Neural cell (in vitro differentiated cells): ENCODE measurements around the gene MYO1F. TPM values are rescaled to one million over a fixed set of nuclear protein-coding genes. Genes with fewer than 3 reads are reported as not detected.

ENCODE experiments used
- H2AFZ ChIP-seq: fragments of 200-600, 300-800 bp; sonication (generic), shearing (Covaris generic); 2 replicates; pipeline ENCODE4 v1.6.0; 2014; ENCODE audit warnings: low read depth, mild to moderate bottlenecking, antibody characterized with exemption, low read length, moderate library complexity
- H3F3A ChIP-seq: fragments of 200-600 bp; shearing (Covaris generic); 2 replicates; pipeline ENCODE4 v1.6.1; 2016; ENCODE audit warnings: mild to moderate bottlenecking, moderate library complexity, mixed read lengths, antibody characterized with exemption, low read length; ENCODE audit not compliant: insufficient read depth, poor library complexity, severe bottlenecking
- H3K27ac ChIP-seq: fragments of 200-600, 300-800 bp; sonication (generic), shearing (Covaris generic); 2 replicates; pipeline ENCODE4 v1.5.1; 2014; ENCODE audit warnings: mild to moderate bottlenecking, low read length, moderate library complexity
- H3K27me3 ChIP-seq: fragments of 300-800, 200-600 bp; sonication (generic), shearing (Covaris generic); 2 replicates; pipeline ENCODE4 v1.6.0; 2014; ENCODE audit warnings: mild to moderate bottlenecking, low read depth, low read length, moderate library complexity; ENCODE audit not compliant: insufficient read depth
- H3K36me3 ChIP-seq: fragments of 300-800, 200-600 bp; sonication (generic), shearing (Covaris generic); 2 replicates; pipeline ENCODE4 v1.5.1; 2014; ENCODE audit warnings: mild to moderate bottlenecking, antibody characterized with exemption, low read length, moderate library complexity; ENCODE audit not compliant: insufficient read depth
- H3K4me2 ChIP-seq: fragments of 300-800, 200-600 bp; sonication (generic), shearing (Covaris generic); 2 replicates; pipeline ENCODE4 v1.6.0; 2014; ENCODE audit warnings: mild to moderate bottlenecking, low read length
- H3K4me3 ChIP-seq: fragments of 300-800, 200-600 bp; sonication (generic), shearing (Covaris generic); 2 replicates; pipeline ENCODE4 v1.5.1; 2014; ENCODE audit warnings: mild to moderate bottlenecking, low read length, moderate library complexity
- H3K79me2 ChIP-seq: fragments of 200-600 bp; shearing (Covaris generic); replicated peaks from 2 replicates; pipeline ENCODE4 v1.6.0; 2014; ENCODE audit warnings: mild to moderate bottlenecking, low read length, moderate library complexity; ENCODE audit not compliant: insufficient read depth
- H3K9ac ChIP-seq: fragments of 300-800, 200-600 bp; sonication (generic), shearing (Covaris generic); 2 replicates; pipeline ENCODE4 v1.6.1; 2016; ENCODE audit warnings: mild to moderate bottlenecking, low read length, mixed read lengths
- H3K9me2 ChIP-seq: fragments of 200-600 bp; shearing (Covaris generic); 2 replicates; pipeline ENCODE4 v1.6.1; 2016; ENCODE audit warnings: mild to moderate bottlenecking, low read length, mixed read lengths; ENCODE audit not compliant: insufficient read depth
- H3K9me3 ChIP-seq: fragments of 200-600, 300-800 bp; sonication (generic), shearing (Covaris generic); 2 replicates; pipeline ENCODE4 v1.6.1; 2016; ENCODE audit warnings: mild to moderate bottlenecking, mixed run types, low read length, moderate library complexity, mixed read lengths
- H4K20me1 ChIP-seq: fragments of 200-600 bp; shearing (Covaris generic); 2 replicates; pipeline ENCODE4 v1.6.1; 2016; ENCODE audit warnings: mild to moderate bottlenecking, mixed run types; ENCODE audit not compliant: insufficient read depth
- EP300 ChIP-seq: fragments of 450-650 bp; conservative IDR thresholded peaks from 2 replicates; pipeline ENCODE4 v1.6.1; 2014; ENCODE audit warnings: antibody characterized with exemption, mild to moderate bottlenecking, moderate library complexity; ENCODE audit not compliant: poor library complexity, severe bottlenecking
- EZH2 ChIP-seq: fragments of 200-600, 300-800 bp; shearing (Covaris generic), sonication (generic); IDR thresholded peaks from 2 replicates; pipeline ENCODE4 v1.6.1; 2014; ENCODE audit warnings: antibody characterized with exemption, low read length, borderline replicate concordance, mild to moderate bottlenecking; ENCODE audit not compliant: insufficient read depth, poor library complexity, severe bottlenecking
- MXI1 ChIP-seq: fragments of 450-650 bp; conservative IDR thresholded peaks from 2 replicates; pipeline ENCODE4 v1.6.1; 2014; ENCODE audit warnings: antibody characterized with exemption, mild to moderate bottlenecking; ENCODE audit not compliant: poor library complexity, severe bottlenecking
- POLR2AphosphoS5 ChIP-seq: IDR thresholded peaks from 2 replicates; pipeline ENCODE4 v1.6.1; 2012
- RAD21 ChIP-seq: fragments of 450-650 bp; conservative IDR thresholded peaks from 2 replicates; pipeline ENCODE4 v1.6.1; 2014; ENCODE audit warnings: antibody characterized with exemption, mild to moderate bottlenecking, moderate library complexity
- SMC3 ChIP-seq: fragments of 450-650 bp; conservative IDR thresholded peaks from 2 replicates; pipeline ENCODE4 v1.6.1; 2014; ENCODE audit warnings: antibody characterized with exemption, mild to moderate bottlenecking, moderate library complexity; ENCODE audit not compliant: poor library complexity
- TAF1 ChIP-seq: IDR thresholded peaks from 2 replicates; pipeline ENCODE4 v1.6.1; 2012; ENCODE audit warnings: low read depth
- polyA plus RNA-seq: library from polyadenylated mRNA; depleted of rRNA; stranded (reverse); fragments of >200 nt; gene quantifications from 2 replicates; pipeline ENCODE4 v1.2.3, GENCODE V29; 2014
- TF ChIP-seq, protein P1 (sequence below): IDR thresholded peaks from 2 replicates; pipeline ENCODE4 v1.6.1; 2012; ENCODE audit warnings: borderline replicate concordance
- TF ChIP-seq, protein P2 (sequence below): fragments of 450-650 bp; IDR thresholded peaks from 2 replicates; pipeline ENCODE4 v1.5.1; 2014; ENCODE audit warnings: antibody characterized with exemption, mild to moderate bottlenecking, moderate library complexity; ENCODE audit not compliant: poor library complexity, severe bottlenecking

The MYO1F gene
- polyA plus RNA-seq, 1 donor from 2014 or later, result 0.40 TPM

DNA sequence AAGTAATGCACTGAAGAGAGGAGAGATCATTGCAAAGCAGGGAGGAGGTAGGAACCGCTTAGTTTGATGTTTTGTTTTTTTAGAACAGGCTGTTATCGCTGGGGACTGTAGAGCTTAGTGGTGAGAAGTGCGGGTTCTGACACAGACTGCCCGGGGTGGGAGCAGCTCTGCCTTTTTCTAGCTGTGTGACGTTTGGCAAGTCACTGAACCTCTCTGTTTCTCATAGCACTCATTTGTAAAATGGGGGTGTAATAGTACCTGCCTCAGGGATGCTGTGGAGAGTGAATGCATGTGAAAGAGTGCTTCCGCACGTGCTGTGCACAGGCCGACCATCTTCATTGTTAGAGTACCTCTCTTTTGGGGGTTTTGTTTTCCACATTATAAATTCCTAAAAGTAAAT, 94.1 kb downstream of the MYO1F start:
- Histone ChIP-seq H4K20me1 (peaks cover 20% of the 10 kb centered on the region), H3K27ac (no peak overlapping the region), H3K79me2 (peaks cover 32% of the 10 kb centered on the region), H2AFZ (no peak overlapping the region), H3K4me2 (no peak overlapping the region), H3K27me3 (no peaks in the 10 kb centered on the region), H3K9me2 (no peaks in the 10 kb centered on the region), H3K9ac (no peak overlapping the region), H3F3A (no peaks in the 10 kb centered on the region), H3K9me3 (no peaks in the 10 kb centered on the region), H3K36me3 (peaks cover 9% of the 10 kb centered on the region), H3K4me3 (no peak overlapping the region)
- no peak for TF ChIP-seq TAF1
- no peak for TF ChIP-seq EP300
- TF ChIP-seq RAD21, result no peak
- TF ChIP-seq SMC3, result no peak
- TF ChIP-seq POLR2AphosphoS5, result no peak
- TF ChIP-seq, protein P1, sequence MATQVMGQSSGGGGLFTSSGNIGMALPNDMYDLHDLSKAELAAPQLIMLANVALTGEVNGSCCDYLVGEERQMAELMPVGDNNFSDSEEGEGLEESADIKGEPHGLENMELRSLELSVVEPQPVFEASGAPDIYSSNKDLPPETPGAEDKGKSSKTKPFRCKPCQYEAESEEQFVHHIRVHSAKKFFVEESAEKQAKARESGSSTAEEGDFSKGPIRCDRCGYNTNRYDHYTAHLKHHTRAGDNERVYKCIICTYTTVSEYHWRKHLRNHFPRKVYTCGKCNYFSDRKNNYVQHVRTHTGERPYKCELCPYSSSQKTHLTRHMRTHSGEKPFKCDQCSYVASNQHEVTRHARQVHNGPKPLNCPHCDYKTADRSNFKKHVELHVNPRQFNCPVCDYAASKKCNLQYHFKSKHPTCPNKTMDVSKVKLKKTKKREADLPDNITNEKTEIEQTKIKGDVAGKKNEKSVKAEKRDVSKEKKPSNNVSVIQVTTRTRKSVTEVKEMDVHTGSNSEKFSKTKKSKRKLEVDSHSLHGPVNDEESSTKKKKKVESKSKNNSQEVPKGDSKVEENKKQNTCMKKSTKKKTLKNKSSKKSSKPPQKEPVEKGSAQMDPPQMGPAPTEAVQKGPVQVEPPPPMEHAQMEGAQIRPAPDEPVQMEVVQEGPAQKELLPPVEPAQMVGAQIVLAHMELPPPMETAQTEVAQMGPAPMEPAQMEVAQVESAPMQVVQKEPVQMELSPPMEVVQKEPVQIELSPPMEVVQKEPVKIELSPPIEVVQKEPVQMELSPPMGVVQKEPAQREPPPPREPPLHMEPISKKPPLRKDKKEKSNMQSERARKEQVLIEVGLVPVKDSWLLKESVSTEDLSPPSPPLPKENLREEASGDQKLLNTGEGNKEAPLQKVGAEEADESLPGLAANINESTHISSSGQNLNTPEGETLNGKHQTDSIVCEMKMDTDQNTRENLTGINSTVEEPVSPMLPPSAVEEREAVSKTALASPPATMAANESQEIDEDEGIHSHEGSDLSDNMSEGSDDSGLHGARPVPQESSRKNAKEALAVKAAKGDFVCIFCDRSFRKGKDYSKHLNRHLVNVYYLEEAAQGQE, result no peak
- TF ChIP-seq, protein P2, sequence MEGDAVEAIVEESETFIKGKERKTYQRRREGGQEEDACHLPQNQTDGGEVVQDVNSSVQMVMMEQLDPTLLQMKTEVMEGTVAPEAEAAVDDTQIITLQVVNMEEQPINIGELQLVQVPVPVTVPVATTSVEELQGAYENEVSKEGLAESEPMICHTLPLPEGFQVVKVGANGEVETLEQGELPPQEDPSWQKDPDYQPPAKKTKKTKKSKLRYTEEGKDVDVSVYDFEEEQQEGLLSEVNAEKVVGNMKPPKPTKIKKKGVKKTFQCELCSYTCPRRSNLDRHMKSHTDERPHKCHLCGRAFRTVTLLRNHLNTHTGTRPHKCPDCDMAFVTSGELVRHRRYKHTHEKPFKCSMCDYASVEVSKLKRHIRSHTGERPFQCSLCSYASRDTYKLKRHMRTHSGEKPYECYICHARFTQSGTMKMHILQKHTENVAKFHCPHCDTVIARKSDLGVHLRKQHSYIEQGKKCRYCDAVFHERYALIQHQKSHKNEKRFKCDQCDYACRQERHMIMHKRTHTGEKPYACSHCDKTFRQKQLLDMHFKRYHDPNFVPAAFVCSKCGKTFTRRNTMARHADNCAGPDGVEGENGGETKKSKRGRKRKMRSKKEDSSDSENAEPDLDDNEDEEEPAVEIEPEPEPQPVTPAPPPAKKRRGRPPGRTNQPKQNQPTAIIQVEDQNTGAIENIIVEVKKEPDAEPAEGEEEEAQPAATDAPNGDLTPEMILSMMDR, result no peak
- no peak for TF ChIP-seq MXI1
- no peak for TF ChIP-seq EZH2

DNA sequence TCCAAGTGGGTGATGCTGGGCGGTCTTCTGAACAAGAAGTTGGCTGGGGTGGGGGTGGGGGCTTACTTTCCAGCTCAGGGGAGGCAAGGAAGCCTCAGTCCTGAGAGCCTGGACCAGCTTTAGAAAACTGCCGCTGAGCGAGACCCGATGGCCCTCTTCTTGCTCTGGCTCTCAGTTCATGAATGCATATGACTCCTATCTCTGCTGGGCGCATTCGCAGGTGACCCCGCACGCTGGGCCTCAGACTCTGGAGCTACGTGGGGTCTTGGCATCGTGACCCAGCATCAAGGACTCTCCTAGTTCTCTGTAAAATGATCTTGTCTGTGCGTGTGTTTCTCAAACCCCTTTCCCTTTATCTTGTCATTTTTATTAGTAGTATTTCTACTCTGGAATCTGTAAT, 94.5 kb downstream of the MYO1F start:
- Histone ChIP-seq H3K27me3 (no peaks in the 10 kb centered on the region), H3K9me3 (no peaks in the 10 kb centered on the region), H3K9ac (no peak overlapping the region), H3F3A (no peaks in the 10 kb centered on the region), H3K9me2 (no peaks in the 10 kb centered on the region), H3K79me2 (peaks cover 36% of the 10 kb centered on the region), H3K27ac (no peak overlapping the region), H3K36me3 (peaks cover 9% of the 10 kb centered on the region), H4K20me1 (peaks cover 25% of the 10 kb centered on the region), H3K4me2 (no peak overlapping the region), H3K4me3 (no peak overlapping the region), H2AFZ (no peak overlapping the region)
- TF ChIP-seq MXI1 (no peak), EZH2 (no peak), POLR2AphosphoS5 (no peak), RAD21 (no peak), TAF1 (no peak), SMC3 (no peak), EP300 (no peak)
- TF ChIP-seq, protein P2, result no peak
- TF ChIP-seq, protein P1, result no peak
